SU-DHL-6 (cell line): Measurements from ENCODE around the gene NOL7.

Experiments
- H2AFZ ChIP-seq: fragments of 200-600 bp; sonication (generic); 2 replicates; pipeline ENCODE4 v1.6.1; 2014; ENCODE audit warnings: low read depth, mild to moderate bottlenecking, moderate library complexity, mixed read lengths, antibody characterized with exemption, low read length; ENCODE audit not compliant: severe bottlenecking
- H3F3A ChIP-seq: fragments of 200-600 bp; shearing (Covaris generic); 2 replicates; pipeline ENCODE4 v1.6.0; 2016; ENCODE audit warnings: antibody characterized with exemption, mild to moderate bottlenecking; ENCODE audit not compliant: insufficient read depth
- H3K27ac ChIP-seq: fragments of 200-600 bp; sonication (generic); 2 replicates; pipeline ENCODE4 v1.5.1; 2016; ENCODE audit warnings: low read depth, mild to moderate bottlenecking, low read length, moderate library complexity, mixed read lengths
- H3K27me3 ChIP-seq: fragments of 200-600 bp; sonication (generic), shearing (Covaris generic); 2 replicates; pipeline ENCODE4 v1.6.0; 2014; ENCODE audit warnings: mild to moderate bottlenecking, low read length
- H3K36me3 ChIP-seq: fragments of 200-600 bp; sonication (generic); 2 replicates; pipeline ENCODE4 v1.6.1; 2014; ENCODE audit warnings: mild to moderate bottlenecking, low read length, mixed read lengths
- H3K4me2 ChIP-seq: fragments of 300-600, 200-600 bp; shearing (Covaris generic), sonication (generic); 2 replicates; pipeline ENCODE4 v1.6.0; 2014; ENCODE audit warnings: low read length, low read depth, mild to moderate bottlenecking; ENCODE audit not compliant: poor library complexity, severe bottlenecking
- H3K4me3 ChIP-seq: fragments of 200-600 bp; sonication (generic); 2 replicates; pipeline ENCODE4 v1.5.1; 2014; ENCODE audit warnings: antibody characterized with exemption, low read length, mild to moderate bottlenecking, mixed read lengths; ENCODE audit not compliant: insufficient read depth, poor library complexity, severe bottlenecking
- H3K79me2 ChIP-seq: fragments of 200-600 bp; sonication (generic); 2 replicates; pipeline ENCODE4 v1.6.1; 2014; ENCODE audit warnings: mild to moderate bottlenecking, low read length, moderate library complexity; ENCODE audit not compliant: insufficient read depth
- H3K9ac ChIP-seq: fragments of 200-600 bp; sonication (generic); 2 replicates; pipeline ENCODE4 v1.7.0; 2014; ENCODE audit warnings: mild to moderate bottlenecking, low read length
- H3K9me2 ChIP-seq: fragments of 200-600 bp; sonication (generic); replicated peaks from 2 replicates; pipeline ENCODE4 v1.6.1; 2014; ENCODE audit warnings: low read length; ENCODE audit not compliant: insufficient read depth
- H3K9me3 ChIP-seq: fragments of 200-600 bp; sonication (generic); 2 replicates; pipeline ENCODE4 v1.6.1; 2014; ENCODE audit warnings: low read length, mixed read lengths; ENCODE audit not compliant: insufficient read depth
- H4K20me1 ChIP-seq: fragments of 200-600 bp; sonication (generic); 2 replicates; pipeline ENCODE4 v1.6.1; 2014; ENCODE audit warnings: low read depth, mild to moderate bottlenecking, antibody characterized with exemption, low read length, moderate library complexity, mixed read lengths
- CTCF ChIP-seq: fragments of 200-600 bp; sonication (generic); IDR thresholded peaks from one replicate; pipeline ENCODE4 v1.5.1; 2017; ENCODE audit warnings: antibody characterized with exemption, mild to moderate bottlenecking, low read length, moderate library complexity; ENCODE audit not compliant: insufficient read depth, poor library complexity, severe bottlenecking
- EZH2phosphoT487 ChIP-seq: fragments of 200-600 bp; sonication (generic), shearing (Covaris generic); conservative IDR thresholded peaks from 2 replicates; pipeline ENCODE4 v1.6.1; 2018; ENCODE audit warnings: mild to moderate bottlenecking, antibody characterized with exemption, low read length, moderate library complexity, mixed read lengths

Gene NOL7

GRCh38 chr6:13655700-13656099 is 40.6 kb downstream of the NOL7 start:
- no peak for TF ChIP-seq CTCF
- TF ChIP-seq EZH2phosphoT487, result no peak
- H3K4me2 ChIP-seq, result no peak overlapping the region
- no peak overlapping the region for H3K4me3 ChIP-seq
- H3K9me2 ChIP-seq, result no peaks in the 10 kb centered on the region
- peaks cover 14% of the 10 kb centered on the region for H3F3A ChIP-seq
- H3K27ac ChIP-seq, result no peak overlapping the region
- H3K36me3 ChIP-seq, result peaks cover 49% of the 10 kb centered on the region; the same call in 1 of the 2 replicates
- H3K9me3 ChIP-seq, result no peaks in the 10 kb centered on the region
- H4K20me1 ChIP-seq, result peaks cover 23% of the 10 kb centered on the region
- H3K9ac ChIP-seq, result no peak overlapping the region
- no peak overlapping the region for H2AFZ ChIP-seq
- H3K79me2 ChIP-seq, result peaks cover 47% of the 10 kb centered on the region
- no peaks in the 10 kb centered on the region for H3K27me3 ChIP-seq

DNA sequence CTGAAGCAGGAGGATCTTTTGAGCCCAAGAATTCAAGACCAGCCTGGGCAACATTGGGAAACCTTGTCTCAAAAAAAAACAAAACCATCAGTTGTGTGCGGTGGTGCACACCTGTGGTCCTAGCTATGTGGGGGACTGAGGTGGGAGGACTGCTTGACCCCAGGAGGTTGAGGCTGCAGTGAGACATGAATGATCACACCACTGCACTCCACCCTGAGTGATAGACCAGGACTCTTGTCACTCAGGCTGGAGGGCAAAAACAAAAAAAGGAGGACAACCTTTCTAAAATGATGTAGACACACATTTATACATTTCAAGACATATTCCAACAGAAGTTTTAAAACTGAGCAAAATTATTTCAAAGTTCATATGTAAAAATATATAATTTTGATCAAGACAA is 45.1 kb downstream of the NOL7 start:
- no peaks in the 10 kb centered on the region for H3K9me2 ChIP-seq
- no peak overlapping the region for H3K4me3 ChIP-seq
- H3F3A ChIP-seq, result peaks cover 10% of the 10 kb centered on the region
- no peak overlapping the region for H3K9ac ChIP-seq
- no peak overlapping the region for H3K4me2 ChIP-seq
- peaks cover 22% of the 10 kb centered on the region; the same call in 1 of the 2 replicates for H3K36me3 ChIP-seq
- no peaks in the 10 kb centered on the region for H3K27me3 ChIP-seq
- H2AFZ ChIP-seq, result no peak overlapping the region
- H3K9me3 ChIP-seq, result no peaks in the 10 kb centered on the region
- TF ChIP-seq CTCF, result no peak
- TF ChIP-seq EZH2phosphoT487, result no peak
- no peak overlapping the region for H3K27ac ChIP-seq
- peaks cover 66% of the 10 kb centered on the region for H4K20me1 ChIP-seq
- peaks cover 85% of the 10 kb centered on the region for H3K79me2 ChIP-seq

DNA sequence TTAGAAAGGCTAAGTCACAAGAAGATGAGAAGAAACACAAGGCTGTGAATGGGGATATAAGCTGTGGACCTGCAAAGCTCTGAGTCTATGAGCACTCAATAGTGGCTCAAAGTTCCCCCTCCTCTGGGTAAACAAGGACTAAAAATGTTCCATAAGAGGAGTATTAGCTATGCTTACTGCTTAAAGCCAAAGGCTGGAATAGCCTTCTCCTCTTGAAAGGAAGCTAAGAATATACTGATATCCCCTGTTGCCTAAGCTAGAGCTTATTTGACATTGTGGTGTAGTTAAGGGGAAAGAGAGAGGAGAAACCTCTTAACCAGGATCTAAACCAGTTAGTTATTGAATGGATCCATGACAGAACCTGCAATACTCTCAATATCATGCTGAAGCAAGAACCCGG is 45.8 kb downstream of the NOL7 start:
- Histone ChIP-seq H3K36me3 (peaks cover 18% of the 10 kb centered on the region; the same call in 1 of the 2 replicates), H4K20me1 (peaks cover 68% of the 10 kb centered on the region), H2AFZ (no peak overlapping the region), H3K9me2 (no peaks in the 10 kb centered on the region), H3F3A (peaks cover 6% of the 10 kb centered on the region; the same call in 1 of the 2 replicates), H3K9ac (no peak overlapping the region), H3K4me3 (no peak overlapping the region), H3K79me2 (peaks cover 91% of the 10 kb centered on the region), H3K9me3 (no peaks in the 10 kb centered on the region), H3K27me3 (no peaks in the 10 kb centered on the region), H3K4me2 (no peak overlapping the region), H3K27ac (no peak overlapping the region)
- TF ChIP-seq EZH2phosphoT487, result no peak
- no peak for TF ChIP-seq CTCF
